Brain pericyte (primary cell): ENCODE results near the gene TNNT3.

Experiments used
- DNase-seq: peaks from one replicate; pipeline ENCODE4 v3.0.0-alpha.2; 2012; ENCODE audit warnings: low read depth, low spot score

The TNNT3 gene

DNA sequence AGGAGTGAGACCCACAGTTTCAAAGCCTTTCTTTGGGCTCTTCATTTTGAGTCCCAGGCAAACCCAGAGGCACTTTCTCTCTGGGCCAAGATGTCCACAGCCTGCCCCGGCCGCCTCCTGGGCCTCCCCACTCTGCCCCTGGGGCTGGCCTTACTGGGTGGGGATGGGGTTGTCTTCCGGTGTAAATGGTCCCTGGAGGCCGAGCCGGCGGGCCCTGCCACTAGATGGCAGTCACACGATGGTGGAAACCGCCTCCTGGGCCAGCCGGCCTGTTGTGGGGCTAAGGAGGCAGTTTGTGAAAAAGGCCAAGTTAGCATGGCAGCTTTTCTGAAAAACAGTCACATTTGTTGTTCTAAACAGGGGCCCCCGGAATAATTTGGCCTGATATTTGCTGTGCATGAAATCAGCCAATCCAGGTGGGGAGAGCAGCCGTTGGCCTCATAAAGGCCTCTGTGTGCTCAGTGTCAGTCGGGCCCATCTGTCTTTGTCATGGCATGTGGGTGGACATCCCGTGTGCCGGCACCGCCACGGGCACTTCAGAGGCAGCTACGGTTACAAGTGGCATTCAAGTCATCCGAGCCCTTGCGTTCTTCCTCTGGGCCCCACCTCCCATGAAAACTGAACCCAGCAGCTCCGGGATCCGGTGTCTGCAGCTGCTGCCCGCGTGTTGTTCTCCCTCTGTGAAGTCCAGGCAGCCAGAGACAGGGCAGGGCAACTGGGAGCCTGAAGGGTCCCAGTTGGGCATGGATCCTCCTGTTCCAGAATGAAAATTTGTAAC lies 34.2 kb downstream of the TNNT3 start:
- DNase-seq = no peak

DNA sequence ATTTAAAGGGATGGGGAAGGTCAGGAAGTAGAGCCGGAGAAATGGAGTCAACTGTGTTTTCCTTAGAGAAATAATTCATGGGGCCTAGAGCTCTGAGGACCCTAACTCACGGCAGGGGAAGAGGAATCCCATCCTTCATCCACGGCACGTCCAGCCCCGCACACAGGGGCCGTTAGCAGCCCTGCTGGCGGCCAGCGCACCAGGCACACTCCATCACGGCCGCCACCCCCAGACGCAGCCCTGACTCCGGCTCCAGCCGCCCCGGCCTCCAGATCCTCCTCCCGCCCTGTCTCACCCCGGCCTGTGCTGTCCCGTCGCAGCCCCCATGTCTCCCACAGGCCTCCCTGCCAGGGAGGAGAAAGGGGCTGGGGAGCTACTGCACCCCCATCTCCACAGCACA lies 38.9 kb downstream of the TNNT3 start:
- no peak for DNase-seq

DNA sequence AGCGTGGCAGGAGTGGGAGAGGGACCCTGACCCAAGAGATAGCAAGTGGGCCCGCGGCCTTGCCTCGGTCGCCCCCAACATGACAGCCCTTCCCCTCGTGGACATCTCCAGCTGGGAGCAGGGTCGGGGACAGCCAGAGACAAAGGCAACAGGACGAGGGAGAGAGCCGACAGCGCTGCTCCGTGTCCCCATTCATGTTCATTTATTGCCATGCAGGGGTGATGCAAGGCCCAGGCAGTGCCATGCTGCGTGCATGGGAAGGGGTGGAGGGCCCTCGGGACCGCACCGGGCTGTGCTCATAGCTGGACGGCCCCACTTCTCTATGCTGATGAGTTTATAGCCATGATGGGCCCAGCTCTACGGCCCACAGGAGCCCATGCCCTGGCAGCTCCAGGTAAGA lies 40.3 kb downstream of the TNNT3 start:
- no peak for DNase-seq

DNA sequence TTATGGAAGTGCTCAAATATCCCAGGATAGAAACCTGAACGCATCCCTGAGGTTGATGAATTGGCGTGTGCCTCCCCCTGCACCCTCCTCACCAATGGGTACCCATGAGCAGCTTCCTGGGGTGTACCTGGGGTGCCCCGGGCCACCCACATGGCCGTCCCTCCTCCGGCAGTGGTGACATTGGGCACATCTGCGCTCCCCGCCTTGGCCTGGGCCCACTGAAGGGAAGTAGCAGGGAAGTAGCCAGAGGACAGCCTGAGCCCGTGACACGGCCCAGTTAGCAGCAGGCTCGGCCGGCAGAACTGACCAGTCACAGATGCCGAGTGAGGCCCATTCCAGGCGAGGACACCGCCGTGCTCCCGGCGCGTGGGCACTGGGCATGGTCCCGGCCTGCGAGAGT lies 44.4 kb downstream of the TNNT3 start:
- no peak for DNase-seq

DNA sequence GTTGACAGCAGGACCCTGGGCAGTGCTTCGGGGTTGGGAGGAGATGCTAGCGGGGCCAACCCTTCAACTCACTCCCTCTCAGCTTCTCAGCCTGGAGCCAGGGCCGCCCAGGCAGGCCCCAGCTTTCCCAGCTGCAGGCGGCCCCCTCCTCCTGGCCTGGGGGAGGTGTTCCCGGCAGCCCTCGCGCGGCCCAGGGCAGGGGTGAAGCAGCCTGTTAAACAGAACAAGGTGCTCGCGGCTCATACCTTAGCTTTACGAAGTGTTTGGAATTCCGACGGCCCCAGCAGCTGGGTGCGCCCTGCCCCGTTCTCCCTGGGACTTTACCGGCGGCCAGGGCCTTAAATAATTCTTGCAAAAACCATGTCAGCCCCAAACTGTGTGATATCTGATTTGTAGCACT lies 44.8 kb downstream of the TNNT3 start:
- no peak for DNase-seq

DNA sequence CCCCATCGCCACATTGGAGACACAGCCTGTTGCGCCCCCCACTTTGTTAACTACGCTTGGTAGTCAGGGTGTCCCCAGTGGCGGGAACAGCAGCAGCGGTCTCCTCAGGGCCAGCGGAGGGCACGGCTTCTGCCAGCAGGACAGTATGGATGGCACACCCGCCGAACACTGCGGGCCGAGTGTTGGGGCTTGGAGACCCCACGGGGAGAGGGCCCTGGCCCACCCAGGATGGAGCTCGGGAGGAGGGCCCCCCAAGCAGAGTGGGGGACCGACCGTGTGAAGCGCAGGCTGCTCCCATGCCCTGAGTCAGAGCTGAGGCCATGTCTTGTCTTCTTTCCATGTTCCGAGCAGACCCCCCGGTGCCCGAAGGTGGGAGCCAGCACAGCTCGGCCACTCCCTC lies 45.5 kb downstream of the TNNT3 start:
- DNase-seq = no peak

DNA sequence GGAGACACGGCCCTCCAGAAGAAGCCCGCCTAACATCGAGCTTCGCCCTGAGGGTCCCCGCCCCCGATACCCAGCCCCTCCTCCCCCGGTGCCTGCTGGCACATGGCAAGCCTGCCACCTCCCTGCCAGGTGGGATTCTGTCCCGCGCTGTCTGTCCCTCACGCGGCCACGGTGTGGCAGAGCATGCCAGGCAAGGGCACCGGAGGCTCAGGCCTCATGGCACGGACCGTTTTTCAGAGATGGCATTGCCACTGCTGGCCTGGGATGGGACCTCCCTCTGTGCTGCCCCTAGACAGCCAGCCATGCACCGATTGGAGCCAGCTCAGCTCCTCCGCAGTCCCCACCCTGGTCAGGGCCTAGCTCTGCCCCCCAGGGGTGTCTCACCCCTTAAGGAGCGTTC lies 47.0 kb downstream of the TNNT3 start:
- no peak for DNase-seq

DNA sequence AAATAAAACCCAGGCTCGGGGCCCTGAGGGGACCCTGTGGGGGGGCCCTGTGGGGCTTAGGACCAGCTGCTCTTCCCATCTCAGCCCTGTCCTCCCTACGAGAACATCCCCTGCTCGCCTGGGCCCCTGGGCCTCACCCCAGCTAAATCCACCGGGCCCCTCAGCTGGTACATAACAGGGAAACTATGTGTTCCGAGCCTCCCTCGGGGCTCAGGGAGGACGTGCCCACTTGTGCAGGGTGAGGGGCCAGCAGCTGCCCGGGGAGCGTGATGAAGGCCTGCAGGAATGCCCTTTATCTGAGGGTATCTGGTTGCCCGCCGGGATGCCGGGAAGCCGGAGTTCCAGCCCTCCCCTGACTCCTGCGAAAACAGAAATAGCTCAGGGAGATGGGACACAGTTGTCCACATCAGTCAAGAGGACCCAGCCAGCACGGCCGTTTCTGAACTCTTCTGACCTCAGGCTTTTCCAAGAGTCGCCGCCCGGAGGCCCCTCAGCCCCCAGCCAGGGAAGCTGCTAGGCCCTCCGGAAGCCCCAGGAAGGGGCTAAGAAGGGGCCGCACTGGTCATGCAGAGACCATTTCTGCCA lies 48.2 kb downstream of the TNNT3 start:
- DNase-seq = no peak

DNA sequence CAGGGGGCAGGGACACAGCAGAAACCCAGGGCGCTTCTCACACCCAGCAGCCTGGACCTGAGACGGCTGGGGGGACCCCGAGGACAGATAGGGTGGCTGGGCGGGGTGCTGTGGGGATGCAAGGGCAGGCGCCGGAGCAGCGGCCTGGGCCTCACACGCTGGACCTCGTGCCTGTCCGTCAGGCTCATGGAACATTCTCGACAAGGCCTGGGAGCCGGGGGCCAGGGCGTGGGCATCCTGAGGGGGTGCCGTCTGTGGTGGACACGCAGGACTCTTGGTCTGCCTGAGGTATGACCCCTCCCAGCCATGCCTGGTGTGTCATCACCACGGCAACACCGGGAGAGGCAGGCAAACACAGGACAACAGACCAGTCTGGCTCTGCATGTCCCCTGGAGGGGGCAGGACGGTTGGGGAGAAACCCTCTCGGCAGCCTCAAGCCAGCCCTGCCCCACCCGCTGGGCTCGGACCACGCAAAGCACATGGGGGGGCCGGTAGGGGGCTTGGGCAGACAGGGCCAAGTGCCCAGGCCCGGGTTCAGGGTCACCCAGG lies 49.0 kb downstream of the TNNT3 start:
- DNase-seq = no peak

DNA sequence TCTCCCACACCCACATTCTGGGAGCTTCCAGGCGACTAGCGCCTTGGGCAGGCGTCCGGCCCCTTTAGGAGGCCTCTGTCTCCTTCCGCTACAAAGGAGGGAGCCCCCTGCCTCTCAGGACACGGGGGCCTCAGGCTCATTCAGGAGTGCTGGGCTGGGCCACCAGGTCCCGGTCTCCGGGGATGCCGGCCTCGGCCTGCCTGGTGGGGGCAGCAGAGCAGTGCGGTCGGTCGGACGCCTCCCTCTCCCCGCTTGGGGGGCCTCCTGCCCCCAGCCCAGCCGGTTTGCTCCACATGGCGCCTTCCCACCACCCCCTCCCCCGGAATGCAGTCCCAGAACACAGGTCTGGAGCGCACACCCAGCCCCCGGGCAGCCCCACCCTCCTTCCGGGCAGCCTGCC lies 49.5 kb downstream of the TNNT3 start:
- DNase-seq = no peak

DNA sequence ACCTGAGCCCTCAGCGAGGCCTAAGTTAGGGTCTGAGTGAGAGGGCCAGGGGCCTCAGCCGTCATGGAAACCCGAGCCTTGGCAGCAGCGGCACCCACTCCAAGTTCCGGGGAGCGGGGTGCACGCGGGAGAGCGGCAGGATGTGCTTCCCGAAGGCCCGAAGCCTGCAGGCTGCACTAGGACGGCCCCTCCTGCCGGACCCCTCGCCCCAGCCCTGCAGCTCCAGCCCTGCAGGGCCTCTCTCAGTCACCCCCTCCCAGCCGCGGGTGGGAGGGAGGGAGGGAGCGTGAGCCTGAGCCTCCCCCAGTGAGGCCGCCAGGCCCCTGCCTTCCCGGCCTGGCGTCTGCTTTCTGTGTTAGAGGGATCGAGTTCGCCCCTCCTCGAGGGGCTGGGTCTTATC lies 50.3 kb downstream of the TNNT3 start:
- DNase-seq = no peak

DNA sequence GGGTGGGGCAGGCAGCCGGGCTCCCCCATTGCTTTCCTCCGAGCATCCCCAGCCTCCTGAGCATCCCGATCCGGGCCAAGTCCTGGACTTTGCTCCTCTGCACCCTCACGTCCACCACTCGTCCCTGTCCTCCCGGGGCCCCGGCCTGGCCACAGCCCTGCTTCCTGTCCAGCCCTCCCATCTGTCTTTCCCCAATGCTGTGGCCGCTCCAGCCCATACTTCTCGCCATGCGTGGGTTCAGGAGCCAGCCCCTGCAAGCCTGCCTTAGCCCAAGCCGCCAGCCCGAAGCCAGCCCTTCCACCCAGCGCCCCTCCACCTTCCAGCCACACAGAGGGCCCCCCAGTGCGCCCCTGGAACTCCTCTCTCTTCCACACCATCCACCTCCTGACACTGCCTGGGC lies 51.5 kb downstream of the TNNT3 start:
- DNase-seq = no peak

DNA sequence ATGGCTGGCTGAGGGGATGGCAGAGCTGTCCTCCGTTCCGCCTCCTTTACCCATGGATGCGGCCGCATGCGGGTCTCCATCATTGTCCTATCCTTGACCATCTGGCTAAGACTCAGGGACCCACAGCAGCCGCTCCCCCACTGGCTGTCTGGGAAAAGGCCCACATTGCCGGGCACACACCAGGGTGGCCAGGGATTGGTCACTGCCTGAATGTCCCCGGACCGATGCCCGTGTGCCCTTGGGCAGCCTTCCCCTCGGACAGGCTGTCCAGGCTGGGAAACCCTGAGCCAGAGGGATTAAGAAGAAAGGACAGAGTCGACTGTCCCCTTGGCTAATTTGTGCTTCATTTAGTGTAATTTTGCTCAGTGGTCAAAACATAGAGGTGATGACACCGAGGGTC lies 55.7 kb downstream of the TNNT3 start:
- DNase-seq = no peak

DNA sequence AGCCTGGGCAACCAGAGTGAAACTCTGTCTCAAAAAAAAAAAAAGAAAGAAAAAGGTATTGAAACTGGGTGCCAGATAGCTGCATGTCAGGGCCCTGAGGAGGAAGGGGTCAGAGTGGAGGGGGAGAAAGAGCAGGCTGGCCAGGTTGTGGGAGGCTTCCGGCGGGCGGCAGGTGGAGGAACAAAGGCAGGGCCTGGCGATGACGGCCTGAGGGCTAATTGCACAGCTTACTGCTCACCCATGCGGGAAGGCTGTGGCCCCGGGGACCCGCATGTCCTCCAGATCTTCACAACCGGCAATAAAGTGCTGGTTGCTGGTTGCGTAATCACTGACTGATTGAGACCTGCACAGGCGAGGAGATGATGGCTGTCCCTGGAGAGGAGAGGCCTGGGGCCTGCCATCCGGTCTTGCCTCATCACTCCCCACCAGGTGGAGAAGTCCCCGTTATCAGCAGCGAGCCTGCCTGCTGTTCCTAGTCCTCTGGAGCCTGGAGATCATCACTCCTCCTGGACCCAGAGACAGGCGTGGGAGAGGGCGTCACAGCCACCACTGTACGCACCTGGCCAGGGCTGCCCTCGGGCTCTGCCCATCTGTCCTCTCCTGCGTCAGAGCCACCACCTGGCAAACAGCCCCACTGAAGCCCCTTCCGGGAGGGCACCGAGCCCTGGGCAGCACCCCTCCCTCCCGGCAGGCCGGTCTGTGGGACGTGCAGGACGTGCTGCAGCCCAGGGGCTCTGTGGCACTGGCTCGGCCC lies 59.4 kb downstream of the TNNT3 start:
- DNase-seq = no peak

DNA sequence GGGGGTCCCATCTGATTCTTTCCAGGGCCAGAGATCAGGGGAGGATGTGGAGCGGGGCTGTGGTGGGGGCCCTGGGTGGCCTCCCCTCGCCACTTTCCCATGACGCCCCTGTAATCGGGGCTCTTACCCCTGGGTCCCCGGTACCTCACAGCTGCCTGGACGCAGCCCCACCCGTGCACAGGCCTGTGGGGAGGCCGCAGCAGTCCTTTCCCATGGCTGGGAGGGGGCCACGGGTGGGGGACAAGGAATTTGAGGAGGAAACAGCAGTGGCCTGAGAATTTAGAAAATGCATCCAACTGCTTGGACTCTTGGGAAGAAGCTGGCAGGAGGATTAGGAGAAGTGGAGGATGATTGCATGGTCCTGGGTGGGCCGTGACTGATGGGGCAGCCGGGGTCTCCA lies 60.1 kb downstream of the TNNT3 start:
- DNase-seq = no peak

DNA sequence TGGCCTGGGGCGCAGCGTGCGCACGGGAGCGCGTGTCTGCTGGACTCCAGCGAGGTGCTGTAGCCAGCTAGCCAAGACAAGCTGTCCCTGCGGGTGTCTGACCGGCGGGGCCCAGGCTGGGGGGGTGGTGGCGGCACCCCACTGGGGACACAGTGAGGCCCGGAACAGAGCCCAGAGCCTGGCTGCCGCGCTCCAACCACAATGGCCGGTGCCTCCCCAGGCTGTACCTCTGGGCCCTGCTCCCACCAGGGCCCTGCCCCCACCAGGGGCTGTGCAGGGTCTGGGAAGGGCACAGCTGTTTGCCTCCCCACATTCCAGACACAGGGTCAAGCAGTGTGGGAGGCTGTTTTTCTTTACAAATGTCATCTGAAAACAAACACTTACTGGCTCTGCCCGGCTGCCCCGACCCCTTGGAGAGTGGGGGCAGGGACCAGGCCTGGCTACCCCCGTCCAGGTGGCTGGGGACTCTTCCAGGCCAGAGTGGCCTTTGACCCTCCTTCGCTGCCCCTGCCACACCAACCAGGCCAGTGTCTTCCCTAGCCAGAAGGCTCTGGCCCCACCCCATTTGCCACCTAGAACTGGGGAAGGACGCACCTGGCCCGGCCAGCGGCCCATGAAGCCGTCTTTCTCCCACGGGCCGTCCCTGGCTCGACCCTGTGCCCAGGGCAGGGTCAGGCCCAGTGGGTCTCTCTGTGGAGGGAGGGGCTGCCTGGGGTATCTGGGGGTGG lies 63.5 kb downstream of the TNNT3 start:
- no peak for DNase-seq

DNA sequence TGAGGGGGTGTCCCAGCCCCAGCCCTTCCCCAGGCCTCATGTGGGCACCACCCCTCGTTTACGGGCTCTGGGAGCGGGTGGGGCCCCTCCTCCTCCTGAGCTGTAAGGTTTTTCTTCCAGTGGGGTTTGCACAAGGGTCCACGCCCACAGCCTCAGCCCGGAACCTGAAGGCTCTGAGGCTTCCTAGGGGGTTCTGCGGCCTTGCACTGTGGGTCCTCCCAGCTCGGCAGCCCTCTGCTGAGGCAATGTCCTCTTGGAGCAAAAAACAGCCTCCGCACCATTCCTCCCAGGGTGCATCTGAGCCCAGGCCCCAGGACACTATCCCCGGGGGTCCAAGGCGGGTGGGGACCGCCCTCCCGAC lies 64.1 kb downstream of the TNNT3 start:
- no peak for DNase-seq

DNA sequence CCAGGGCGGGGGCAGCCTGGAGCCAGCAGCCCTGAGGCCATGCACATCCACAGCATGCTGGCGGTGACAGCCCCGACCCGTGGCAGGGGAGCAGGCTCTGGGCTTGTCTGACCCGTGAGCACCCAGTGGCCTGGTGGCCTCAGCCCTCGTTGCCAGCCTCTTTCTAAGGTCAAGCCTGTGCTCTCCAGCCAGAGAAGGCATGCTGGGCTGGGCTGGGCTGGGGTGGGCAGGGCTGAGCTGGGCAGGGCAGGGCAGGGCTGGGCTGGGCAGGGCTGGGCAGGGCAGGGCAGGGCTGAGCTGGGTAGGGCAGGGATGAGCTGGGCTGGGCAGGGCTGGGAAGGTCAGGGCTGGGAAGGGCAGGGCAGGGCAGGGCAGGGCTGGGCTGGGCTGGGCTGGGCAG lies 67.5 kb downstream of the TNNT3 start:
- DNase-seq = no peak

DNA sequence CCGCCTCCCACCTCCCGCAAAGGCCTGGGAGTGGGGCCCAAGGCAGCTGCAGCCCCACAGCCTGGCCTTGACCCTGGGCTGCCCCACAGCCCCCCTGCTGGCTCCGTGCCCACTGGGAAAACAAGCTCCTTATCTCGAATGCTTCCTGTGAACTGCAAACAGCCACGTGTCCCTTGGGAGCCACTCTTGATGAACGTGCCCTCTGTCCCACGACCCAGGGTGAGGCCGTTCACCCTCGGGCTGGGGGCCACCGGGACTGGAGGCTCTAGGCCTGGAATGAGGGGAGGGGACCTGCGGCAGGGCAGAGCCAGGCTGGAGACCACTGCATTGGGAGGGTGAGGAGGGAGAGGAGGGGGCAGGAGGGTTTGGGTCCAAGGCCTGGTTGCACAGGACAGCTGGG lies 68.7 kb downstream of the TNNT3 start:
- DNase-seq = no peak
